ENCODE data around the gene CCDC167.

The CCDC167 gene

GRCh38 chr6:37528541-37528940 is 28.8 kb upstream of the CCDC167 start:
- no peak for DNase-seq

GRCh38 chr6:37525460-37526357 is 26.0 kb upstream of the CCDC167 start:
- no peak for DNase-seq

- no peak for DNase-seq
Measured at GRCh38 chr6:37524970-37525318, 25.3 kb upstream of the CCDC167 start.

- DNase-seq = no peak
Measured at GRCh38 chr6:37524025-37524969, 24.6 kb upstream of the CCDC167 start.

- no peak for DNase-seq
Measured at GRCh38 chr6:37523412-37523811, 23.7 kb upstream of the CCDC167 start.

GRCh38 chr6:37522836-37523235 is 23.1 kb upstream of the CCDC167 start:
- no peak for DNase-seq

- no peak for DNase-seq
Measured at GRCh38 chr6:37521674-37522073, 22.0 kb upstream of the CCDC167 start.

- DNase-seq = no peak
Measured at GRCh38 chr6:37520926-37521325, 21.2 kb upstream of the CCDC167 start.

- DNase-seq = no peak
Measured at GRCh38 chr6:37519461-37519860, 19.8 kb upstream of the CCDC167 start.

GRCh38 chr6:37518116-37518515 is 18.4 kb upstream of the CCDC167 start:
- DNase-seq = no peak

GRCh38 chr6:37517411-37517812 is 17.7 kb upstream of the CCDC167 start:
- DNase-seq = no peak

GRCh38 chr6:37516920-37517405 is 17.3 kb upstream of the CCDC167 start:
- DNase-seq = peak; percentile 34

- DNase-seq = peak; percentile 85
Measured at GRCh38 chr6:37516076-37516919, 16.6 kb upstream of the CCDC167 start.

- peak; percentile 75 for DNase-seq
Measured at GRCh38 chr6:37515712-37516075, 16.0 kb upstream of the CCDC167 start.

- DNase-seq = peak; percentile 9
Measured at GRCh38 chr6:37514837-37515236, 15.1 kb upstream of the CCDC167 start.

- DNase-seq = no peak
Measured at GRCh38 chr6:37514321-37514771, 14.7 kb upstream of the CCDC167 start.

GRCh38 chr6:37513576-37513975 is 13.9 kb upstream of the CCDC167 start:
- no peak for DNase-seq

GRCh38 chr6:37513155-37513554 is 13.5 kb upstream of the CCDC167 start:
- no peak for DNase-seq

GRCh38 chr6:37512400-37513011 is 12.8 kb upstream of the CCDC167 start:
- no peak for DNase-seq

GRCh38 chr6:37511910-37512399 is 12.3 kb upstream of the CCDC167 start:
- no peak for DNase-seq

- no peak for DNase-seq
Measured at GRCh38 chr6:37511201-37511600, 11.5 kb upstream of the CCDC167 start.

Measured in NCI-H1092 treated with DMSO at 0.1 percent for 48 hours (cell line).